Measurements from ENCODE around the gene DISC1. TPM values are rescaled to one million over a fixed set of nuclear protein-coding genes. Genes with fewer than 3 reads are reported as not detected.
"Not testable (repeated sequence)": the region's sequence is repeated elsewhere in the genome, so short reads cannot be mapped to it uniquely, and the experiment has no call there.

DISC1 gene
- polyA plus RNA-seq, 4 donors: 5.3 to 7.2 (median 6.8) TPM

DNA sequence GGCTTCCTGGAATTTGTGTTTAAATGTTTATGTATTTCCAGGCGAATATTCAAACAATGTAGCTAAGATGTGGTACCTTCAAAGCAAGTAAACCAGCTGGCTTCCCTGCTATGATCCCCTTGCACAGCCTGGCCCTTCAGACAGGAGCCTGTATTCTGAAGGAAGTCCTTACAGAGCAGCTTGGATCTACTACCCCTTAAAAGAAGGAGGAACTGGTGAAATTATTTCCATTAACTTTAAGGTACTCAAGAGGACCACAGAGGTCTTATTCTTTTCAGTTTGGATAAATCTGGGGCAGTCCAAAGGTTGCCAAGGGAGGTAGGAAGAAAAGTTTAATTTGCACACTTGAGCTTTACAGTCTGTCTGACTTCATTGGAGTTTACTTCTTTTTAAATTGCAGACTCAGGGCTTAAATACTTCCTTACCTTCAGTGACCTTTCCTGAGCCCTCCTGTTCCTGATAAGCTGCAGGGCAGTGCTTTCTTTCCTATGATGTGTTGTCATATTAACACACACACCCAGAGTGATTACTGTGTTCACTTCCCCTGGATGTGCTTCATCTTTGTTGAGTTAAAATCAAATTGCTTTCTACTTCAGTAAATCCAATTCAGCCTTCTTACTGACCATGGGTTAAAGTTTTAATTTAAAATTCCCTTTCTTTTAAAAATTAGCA, 40.5 kb downstream of the DISC1 start:
- DNase-seq (ENCODE audit: low read depth in 4 of 4, low spot score in 3 of 4): no peak

DNA sequence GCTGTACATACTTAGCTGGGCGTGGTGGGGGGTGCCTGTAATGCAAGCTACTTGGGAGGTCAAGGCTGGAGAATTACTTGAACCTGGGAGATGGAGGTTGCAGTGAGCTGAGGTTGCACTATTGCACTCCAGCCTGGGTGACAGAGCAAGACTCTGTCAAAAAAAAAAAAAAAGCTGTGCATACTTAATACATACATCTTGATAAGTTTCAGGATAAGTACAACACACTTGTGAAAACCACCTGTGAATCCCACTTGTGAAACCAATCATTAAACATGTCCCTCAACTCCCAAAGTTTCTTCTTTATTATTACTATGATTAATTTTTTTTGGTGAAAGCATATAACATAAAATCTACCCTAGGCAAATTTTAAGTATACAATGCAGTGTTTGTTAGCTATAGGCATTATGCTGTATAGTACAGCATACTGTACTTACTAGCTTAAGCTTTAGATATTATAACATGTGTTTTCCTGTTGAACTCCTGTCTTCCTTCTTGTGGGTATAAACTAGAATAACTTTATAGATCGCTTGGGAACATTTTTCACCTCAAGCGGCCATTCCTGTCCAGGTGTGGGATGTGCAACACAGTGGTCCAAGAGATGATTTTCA, 41.4 kb downstream of the DISC1 start:
- no peak for DNase-seq (ENCODE audit: low read depth in 4 of 4, low spot score in 3 of 4)

DNA sequence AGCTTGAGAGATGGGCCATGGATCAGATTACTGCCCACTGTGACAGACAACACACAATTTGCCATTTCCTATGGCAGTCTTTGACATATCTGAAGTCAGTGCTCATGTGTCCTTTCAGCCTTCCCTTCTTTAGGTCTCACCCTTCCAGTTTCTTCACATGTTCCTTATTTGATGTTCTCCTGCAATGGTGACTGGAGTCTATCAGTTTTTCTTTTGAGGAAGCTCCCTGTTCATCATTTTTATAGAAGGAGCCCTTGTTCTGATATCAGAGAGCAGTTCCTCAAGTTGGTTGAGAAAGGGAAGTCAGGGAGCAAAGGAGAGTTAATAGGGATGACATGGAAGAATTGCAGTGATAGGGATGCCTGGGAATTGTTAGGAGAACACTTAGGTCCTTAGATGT, 42.2 kb downstream of the DISC1 start:
- DNase-seq (ENCODE audit: low read depth in 4 of 4, low spot score in 3 of 4): no peak

DNA sequence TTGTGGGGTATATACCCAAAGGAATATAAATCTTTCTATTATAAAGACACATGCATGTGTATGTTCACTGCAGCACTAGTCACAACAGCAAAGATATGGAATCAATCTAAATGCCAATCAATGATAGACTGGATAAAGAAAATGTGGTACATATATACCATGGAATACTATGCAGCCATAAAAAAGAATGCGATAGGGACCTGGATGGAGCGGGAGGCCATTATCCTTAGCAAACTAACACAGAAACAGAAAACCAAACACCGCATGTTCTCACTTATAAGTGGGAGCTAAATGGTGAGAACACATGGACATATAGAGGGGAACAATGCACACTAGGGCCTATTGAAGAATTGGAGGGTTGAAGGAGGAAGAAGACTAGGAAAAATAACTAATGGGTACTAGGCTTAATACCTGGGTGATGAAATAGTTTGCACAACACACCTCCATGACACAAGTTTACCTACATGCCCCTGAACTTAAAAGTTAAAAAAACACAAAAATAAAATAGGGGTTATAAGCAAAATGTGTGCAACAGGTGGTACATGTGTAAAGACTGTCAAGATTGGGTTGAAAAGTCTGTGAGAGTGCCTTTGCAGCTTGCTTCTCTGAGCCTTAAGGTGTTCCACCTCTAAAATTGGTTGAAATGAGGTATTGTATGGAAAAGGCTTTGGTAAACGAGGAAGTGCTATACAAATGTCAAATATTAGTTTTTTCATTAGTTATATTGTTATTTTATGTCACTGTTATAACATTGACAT, 43.5 kb downstream of the DISC1 start:
- DNase-seq (ENCODE audit: low read depth in 4 of 4, low spot score in 3 of 4): not testable (repeated sequence)

DNA sequence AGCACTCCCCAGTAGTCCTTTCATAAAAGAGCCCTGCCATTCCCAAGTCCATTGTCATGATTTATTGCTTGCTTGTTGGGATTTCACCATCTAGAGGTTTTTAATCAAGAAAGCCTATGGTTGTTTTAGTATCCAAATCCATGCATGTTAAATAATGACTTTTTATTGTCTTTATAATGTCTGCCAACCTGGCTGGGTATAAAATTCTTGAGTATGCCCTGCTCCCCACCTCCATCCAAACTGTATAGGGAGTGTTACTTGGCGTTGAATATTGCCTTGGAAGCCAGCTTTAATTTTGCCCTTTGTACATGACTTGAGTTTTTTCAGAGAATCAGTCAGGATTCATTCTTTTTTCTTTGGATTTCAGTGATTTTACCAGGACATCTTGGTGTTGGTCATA, 44.2 kb downstream of the DISC1 start:
- no peak for DNase-seq (ENCODE audit: low read depth in 4 of 4, low spot score in 3 of 4)

DNA sequence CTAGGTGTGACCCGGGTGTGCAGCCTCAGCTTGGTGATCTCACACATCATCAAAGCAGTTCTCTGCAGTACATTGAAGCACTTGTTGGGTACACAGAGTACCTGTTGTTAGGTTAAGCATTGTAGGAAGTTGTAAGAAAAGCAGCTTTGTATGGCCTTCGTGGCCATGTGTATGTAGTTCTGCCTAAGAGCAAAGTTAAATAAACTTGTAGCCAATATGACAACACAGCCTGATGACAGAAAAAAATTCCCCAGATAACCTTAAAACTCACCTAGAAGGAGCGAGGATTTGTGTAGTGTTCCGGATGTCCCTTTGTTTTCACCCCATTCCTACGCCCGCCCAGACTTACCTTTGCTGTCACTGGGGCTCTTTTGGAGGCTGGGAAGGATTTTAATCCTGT, 48.0 kb downstream of the DISC1 start:
- no peak for DNase-seq (ENCODE audit: low read depth in 4 of 4, low spot score in 3 of 4)

DNA sequence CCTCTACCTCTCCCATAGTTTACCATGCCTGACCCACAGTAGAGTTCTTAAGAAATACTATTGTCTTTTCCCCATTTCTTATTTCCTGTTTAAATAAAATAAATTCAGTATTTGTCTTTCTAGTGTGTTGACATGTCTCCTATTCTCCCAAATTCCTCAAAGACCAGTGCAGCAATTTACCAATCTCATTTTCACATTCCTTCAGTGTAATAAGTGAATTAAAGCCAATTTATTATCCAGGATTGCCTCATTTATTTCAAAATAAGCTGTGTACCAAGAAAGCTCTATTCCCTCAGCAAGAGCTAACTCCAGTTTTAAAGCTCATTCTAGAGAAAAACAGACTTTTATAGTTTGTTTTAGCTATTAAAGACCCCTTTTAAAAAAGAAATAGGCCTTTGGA, 49.9 kb downstream of the DISC1 start:
- DNase-seq (ENCODE audit: low read depth in 4 of 4, low spot score in 3 of 4): no peak

DNA sequence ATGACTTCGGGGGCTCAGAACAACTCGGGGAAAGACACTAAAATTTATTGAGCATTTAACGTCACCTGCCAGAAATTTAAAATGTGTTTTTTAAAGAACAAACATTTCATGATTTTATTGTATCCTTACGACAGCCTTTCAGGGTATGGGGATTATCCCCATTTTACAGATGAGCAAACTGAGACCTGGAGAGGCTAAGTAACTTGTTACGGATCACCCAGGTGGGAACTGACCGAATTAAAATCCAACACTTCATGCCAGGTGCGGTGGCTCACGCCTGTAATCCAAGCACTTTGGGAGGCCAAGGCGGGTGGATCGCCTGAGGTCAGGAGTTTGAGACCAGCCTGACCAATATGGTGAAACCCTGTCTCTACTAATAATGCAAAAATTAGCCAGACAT, 50.9 kb downstream of the DISC1 start:
- DNase-seq (ENCODE audit: low read depth in 4 of 4, low spot score in 3 of 4): no peak

DNA sequence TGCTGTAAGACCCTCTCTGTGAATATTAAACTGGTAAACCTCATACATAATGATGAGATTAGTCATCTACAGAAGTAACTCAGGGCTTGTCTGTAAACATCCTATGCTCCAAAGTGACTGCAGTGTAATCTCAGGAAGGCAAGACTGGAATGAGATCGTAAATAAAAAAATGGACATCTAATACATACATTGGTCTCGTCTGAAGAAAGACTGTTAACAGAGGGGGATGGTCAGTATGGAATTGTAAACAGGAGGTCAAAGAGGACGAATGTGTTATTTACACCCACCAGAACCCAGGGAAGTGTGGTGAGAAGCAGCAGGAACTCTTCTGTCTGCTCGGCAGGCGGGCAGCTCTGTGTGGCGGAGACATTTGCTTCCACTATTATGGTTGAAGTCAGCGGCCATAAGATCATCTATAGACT, 51.4 kb downstream of the DISC1 start:
- no peak for DNase-seq (ENCODE audit: low read depth in 4 of 4, low spot score in 3 of 4)

DNA sequence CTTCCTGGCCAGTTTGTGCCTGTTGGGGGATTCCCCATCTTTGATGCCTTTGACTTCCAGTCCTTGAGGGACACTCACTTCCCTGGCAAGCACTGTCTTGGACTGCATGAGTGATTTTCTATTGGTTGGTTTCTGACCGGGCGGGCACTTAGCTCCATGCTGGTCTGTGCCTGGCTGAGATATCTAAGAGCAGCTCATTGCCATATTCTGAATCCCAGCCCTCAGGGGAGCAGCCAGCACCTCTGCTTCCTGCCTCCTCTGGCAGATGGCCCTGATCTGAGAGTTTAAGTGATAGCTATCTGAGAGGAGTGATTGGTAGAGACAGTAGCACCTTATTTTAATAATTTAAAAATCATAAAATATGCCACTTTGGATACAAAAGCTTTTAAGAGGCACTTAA, 52.5 kb downstream of the DISC1 start:
- DNase-seq (ENCODE audit: low read depth in 4 of 4, low spot score in 3 of 4): no peak

DNA sequence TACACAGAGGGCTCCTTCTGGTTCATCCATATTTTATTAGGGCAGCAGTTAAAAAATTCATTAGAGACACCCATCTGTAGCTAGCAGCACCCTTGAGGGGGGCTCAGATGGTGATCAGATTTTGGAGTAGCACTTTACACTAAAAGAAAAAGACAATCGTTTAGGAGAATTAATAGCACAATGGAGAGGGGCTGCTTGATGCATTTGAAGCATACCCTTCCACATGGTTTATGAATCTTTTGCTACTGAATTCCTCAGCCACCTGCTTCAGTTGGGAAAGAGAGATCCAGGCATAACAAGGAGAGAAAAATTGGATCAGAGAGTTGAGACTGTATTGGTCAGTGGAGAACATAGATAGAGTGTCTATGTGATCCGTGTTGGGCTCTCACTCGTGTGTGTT, 54.4 kb downstream of the DISC1 start:
- DNase-seq (ENCODE audit: low read depth in 4 of 4, low spot score in 3 of 4): no peak

DNA sequence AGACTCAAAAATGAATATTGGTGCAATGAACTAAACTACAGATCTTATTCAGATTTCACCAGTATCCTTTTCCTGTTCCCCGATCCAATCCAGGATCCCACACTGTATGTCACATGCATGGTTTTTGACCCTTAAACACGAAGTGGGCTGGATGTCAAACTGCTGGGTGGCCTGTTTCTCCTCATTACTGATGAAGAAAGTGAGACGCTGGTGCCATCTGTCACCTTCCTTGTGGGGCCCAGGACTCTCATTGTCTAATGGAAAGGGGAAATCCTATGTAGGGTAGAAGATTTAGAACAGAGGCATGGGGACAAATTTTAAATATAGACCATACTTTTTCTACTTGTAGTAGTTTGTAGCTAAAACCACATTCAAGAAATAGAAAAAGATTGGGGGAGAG, 56.2 kb downstream of the DISC1 start:
- DNase-seq (ENCODE audit: low read depth in 4 of 4, low spot score in 3 of 4): no peak

DNA sequence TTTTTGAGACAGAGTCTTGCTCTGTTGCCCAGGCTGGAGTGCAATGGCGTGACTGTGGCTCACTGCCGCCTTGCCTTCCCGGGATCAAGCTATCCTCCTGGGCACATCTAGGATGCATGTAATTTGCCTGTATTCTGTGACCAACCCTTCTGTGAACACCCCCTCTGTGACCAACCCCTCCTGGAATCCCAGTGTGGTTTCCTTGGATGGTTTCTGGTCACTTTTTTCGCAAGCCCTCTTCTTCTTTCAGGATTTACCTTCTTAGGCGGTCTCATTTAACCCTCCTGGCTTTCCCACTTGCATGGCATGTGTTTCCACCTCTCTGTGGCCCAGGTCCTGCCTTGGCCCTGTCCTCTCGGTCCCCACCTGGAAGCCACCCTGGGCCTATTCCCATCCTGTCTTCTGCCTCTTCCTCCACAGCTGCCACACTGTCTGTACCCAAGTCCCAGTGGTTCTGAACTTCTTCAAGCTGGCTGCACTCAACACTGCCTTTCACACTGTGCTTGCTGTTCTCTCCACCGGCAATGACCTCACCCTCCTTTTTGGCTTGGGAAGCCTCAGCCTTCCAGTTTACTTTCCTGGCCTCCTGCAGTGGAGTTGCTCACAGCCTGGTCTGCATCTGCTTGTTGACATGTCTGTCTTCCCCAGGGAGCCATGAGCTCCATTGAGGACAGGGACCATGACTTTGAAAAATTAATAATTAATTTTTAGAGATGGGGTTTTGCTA, 57.0 kb downstream of the DISC1 start:
- no peak for DNase-seq (ENCODE audit: low read depth in 4 of 4, low spot score in 3 of 4)

DNA sequence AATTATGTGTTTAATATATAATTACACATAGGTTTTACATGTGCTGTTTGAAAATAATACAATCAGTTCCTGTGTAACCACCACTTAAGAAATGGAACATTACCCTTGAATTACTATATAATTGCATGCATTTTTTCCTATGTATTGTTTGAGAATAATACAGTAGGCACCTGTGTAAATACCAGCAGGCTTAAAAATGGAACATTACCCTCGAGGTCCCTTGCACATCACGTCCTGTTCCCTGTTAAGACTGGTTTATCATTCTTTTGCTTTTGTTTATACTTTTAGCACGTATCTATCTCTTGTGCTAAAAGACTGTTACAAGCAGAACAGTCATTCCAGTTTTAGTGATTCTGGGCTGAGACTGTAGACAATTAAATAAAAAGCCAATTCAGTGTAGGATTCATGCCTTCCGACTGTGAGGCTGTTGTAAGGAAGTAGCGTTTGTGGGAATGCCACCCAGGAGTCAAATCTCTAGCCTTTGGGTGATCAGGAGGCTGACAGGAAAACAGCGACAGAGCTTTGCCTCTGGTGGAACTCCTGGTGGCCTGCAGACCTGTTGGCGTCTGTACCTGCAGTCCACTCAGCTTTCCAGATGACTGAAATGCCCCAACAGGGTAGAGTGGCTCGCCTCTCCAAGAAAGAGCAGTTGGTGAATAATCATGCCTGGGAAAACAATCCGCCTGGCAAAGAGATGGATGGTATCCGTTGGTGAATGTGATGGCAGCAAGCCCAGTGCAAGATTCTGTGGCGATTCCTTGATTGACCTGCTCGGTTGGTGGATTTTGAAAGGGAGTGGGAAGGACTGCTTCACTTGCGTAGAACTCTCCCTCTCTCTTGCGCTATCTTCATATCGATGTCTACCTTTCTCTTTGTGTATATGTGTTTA, 58.0 kb downstream of the DISC1 start:
- no peak for DNase-seq (ENCODE audit: low read depth in 4 of 4, low spot score in 3 of 4)

DNA sequence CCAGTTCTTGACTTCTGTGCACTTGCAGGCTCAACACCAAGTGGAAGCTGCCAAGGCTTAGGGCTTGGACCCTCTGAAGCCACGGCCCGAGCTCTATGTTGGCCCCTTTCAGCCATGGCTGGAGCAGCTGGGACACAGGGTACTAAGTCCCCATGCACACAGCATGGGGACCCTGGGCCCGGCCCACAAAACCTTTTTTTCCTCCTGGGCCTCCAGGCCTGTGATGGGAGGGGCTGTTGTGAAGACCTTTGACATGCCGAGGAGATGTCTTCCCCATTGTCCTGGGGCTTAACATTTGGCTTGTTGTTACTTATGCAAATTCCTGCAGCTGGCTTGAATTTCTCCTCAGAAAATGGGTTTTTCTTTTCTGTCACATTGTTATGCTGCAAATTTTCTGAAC, 59.8 kb downstream of the DISC1 start:
- no peak for DNase-seq (ENCODE audit: low read depth in 4 of 4, low spot score in 3 of 4)

DNA sequence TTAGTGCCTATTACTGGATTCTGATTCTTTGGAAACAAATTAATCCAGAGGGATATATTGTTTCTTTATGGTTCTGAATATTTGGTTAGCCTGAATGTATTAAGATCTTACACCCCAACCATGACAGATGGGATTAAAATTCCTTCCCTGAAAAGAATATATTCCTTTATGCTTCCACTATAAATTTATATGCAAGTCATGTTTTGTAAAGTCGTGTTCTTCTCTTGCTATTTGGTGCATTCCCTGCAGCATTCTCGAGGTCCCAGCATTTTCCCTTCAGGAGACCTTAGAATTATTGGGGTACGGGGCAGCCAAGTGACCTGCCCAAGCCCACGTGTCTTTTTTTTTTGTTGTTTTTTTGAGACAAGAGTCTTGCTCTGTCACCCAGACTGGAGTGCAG, 62.4 kb downstream of the DISC1 start:
- DNase-seq (ENCODE audit: low read depth in 4 of 4, low spot score in 3 of 4): no peak

DNA sequence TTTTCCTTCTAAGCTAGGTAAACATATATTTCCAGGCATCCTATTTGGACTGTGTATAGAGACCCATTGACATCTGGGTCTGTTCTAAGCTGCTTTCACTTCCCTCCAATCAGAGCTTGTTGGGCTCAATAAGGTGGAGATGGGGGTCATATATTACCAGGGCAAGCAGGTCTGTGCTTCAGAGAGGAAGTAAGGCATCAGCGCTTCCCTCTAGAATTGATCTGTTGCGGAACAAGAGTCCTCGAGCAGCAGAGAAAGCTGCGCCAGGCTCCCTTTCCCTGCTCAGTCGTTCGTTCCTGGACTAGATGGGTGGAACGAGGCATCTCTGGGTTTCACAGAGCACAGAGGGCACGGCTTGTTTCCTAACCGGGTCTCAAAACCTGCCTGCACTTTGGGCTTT, 63.5 kb downstream of the DISC1 start:
- DNase-seq (ENCODE audit: low read depth in 4 of 4, low spot score in 3 of 4): no peak

DNA sequence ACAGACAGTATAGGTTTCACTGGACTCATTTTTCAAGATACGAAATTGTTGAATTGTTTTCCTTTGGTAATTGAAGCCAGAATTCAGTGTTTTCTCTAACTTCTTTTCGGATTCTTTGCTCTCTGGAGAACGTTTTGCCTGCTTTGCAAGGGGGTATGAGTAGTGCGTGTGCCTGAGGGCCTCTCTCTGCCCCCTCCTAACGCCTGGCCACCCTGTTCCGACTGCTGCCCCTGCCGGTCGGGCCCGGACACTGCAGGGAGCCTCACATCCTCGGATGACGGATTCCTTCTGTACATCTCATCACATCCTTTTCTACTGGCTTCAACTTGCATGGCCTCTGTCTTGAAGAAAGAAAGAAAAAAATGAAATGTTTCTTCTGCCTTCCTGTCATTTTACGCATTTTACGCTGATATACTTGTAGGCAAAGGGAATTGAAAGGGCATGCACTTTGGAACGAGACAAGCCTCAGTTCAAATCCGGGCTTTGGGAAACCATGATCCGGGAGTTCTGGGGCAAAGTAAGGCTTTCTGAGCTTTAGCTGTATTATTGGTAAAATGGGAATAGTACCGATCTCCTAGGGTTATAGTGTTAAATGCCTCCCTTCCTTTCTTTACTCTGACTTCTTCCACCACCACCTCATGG, 65.1 kb downstream of the DISC1 start:
- peak in 1 of 4 donors; percentile 18 for DNase-seq (ENCODE audit: low read depth in 4 of 4, low spot score in 3 of 4)

DNA sequence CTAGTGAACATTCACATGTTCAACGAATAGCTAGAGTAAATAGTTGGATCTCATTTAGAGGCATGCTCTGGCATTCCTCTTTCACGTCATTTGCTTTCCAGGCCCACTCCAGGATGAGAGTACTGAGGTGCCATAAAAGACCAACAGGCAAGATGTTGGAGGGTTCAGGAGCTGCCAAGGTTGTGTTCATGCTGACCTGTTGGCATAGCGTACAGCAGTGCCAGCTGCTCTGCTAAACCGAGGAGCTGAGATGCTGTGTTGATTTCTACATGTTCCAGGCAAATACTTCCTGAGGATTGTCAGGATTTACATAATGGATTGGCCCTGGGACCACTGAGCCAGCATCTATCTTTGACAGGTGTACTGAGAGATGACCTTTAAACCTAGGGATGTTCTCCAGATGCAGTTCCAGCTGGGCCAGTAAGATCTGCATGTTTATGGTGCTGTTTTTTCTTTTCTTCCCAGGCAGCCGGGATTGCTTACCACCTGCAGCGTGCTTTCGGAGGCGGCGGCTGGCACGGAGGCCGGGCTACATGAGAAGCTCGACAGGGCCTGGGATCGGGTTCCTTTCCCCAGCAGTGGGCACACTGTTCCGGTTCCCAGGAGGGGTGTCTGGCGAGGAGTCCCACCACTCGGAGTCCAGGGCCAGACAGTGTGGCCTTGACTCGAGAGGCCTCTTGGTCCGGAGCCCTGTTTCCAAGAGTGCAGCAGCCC, 66.9 kb downstream of the DISC1 start:
- no peak for DNase-seq (ENCODE audit: low read depth in 4 of 4, low spot score in 3 of 4)
